ENCODE results near the gene GART.
"Not testable (repeated sequence)": the region's sequence is repeated elsewhere in the genome, so short reads cannot be mapped to it uniquely, and the experiment has no call there.

GART gene

DNA sequence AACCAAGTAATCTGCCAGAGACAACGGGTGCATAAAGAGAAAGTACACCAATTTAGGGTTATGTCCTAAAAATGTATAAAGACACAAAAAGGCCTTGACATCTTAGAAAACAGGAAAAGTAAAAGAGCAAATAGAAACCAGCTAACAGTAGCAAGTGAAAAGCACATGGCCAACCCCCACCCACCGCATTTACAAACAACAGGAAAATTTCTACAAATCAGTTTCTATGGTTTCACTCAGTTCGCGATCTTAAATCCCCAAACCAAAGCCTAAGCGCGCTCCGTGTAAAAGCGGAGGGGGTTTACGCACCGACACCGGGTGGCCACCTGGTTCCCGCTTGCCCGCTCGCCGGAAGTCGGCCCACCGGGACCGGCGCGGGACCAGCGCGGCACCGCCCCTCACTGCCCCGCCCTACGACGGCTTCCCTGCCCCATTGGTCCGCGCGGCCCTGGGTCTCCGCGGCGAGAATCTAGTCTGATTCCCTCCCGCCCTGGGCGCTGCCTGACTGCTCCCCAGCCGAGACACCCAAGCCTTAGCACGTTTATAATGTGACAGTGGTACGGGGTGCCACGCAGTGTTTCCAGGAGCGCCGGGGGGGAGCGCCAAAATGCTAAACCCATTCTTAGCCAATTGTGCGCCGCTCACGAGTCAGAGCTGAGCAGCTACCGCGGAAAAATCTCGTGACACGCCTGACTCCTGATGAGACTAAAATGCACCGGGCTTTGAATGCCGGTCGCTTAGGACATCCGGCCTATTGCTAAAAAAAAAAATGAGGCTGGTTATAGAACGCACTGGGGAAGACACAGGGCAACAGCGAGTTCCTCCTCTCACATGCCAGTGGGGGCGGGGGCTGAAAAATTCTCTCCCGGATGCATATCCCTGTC, at the start of gene GART:
Gene GART (minus strand): TSS at position 362 of the 884 bp plus-strand sequence. CDS start 2,802 bp downstream, outside the sequence.
- DNase-seq (ENCODE audit: low spot score), result peak; percentile 43

DNA sequence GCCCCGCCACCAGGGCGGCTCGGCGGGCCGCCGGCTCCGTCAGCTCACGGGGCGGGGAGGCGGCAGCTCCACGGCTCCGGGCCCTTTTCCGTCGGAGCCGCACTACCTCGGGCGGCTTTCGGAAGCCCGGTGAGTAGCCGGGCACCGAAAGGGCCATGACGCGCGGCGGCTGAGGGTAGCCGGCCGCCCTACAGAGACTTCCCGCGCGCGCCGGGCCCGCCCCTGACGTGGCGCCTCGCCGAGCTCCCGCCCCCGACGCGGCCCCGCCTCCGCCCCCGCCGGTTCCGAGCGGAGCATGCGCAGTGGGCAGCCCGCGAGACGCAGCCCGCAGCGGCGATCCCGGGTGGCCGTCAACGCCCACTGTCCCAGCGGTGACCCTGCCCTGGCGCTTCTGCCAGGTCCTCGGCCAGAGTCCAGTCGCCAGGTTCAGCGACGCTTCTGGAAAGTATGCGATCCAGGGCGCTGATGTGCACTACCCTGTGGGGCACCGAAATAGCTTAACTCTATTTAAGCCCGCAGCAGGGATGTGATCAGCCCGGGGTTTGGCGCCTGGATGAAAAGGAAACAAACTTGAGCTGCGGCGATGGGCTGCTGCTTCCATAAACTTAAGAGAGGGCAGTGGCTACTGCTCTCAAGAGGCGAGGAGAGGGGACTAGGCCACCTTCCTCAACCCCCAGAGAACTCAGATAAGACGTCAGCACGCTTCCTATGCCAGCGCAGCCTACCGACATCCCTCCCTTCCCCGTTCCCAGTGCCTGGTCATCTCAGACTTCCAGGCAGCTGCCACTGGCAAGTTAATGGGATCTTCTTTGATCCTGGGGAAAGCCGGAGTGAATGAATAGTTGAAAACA, 46.8 kb upstream of the GART start, which contains the start of gene DONSON:
Gene DONSON (minus strand): TSS at position 200 of the 851 bp plus-strand sequence. CDS start 43 bp downstream, at position 157.
- DNase-seq (ENCODE audit: low spot score), result peak; percentile 78

DNA sequence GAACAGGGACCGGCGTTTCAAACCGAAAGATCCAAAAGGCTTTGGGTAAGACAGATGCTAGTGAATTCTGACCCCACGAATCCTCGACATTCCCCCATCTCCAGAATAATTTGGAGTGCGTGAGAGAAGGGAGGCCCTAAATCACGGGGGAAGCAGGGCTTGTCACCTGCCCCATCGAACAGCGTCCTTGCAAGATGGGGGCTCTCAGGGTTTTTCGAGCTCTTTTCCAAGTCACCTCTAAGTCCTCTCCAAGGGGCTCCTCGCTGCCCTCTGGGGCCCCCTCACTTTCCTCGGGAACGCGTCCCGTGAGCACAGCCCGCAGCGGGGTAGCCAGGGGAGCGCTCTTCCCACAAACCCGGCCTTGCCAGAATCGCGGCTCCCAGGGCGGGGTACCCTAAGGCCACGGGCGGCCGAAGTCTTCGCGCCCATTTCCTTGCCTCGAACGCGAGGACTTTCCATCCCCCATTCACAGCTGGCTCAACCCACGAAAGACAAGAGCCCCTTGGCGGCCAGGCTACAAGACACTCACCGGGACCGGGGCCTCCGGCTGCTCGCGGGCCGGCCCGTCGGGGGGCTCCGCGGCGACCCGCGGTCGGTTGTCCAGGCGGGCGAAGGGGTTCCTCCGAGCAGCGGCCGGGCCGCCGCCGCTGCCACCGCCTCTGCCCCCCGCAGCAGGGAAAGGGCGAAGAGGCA, 46.0 kb upstream of the GART start:
- DNase-seq (ENCODE audit: low spot score), result peak; percentile 20

DNA sequence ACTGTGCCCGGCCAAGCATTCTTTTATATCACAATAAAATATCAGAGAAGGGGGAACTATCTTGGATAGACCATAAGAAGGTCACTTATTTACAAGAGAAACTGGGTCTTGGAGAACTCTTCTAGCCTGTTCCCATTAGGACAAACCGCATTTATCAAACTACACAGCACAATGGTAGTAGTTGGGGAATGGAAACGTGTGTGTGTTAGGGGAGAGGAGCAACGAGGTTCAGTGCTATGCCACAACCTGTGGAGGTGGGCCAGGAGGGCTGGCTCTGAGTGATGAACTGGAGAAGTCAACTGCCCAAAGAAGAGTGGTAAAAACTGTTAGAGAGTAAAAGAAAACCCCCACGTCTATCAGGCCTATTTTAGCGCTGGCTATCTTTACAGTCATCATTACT, 45.0 kb upstream of the GART start:
- no peak for DNase-seq (ENCODE audit: low spot score)

DNA sequence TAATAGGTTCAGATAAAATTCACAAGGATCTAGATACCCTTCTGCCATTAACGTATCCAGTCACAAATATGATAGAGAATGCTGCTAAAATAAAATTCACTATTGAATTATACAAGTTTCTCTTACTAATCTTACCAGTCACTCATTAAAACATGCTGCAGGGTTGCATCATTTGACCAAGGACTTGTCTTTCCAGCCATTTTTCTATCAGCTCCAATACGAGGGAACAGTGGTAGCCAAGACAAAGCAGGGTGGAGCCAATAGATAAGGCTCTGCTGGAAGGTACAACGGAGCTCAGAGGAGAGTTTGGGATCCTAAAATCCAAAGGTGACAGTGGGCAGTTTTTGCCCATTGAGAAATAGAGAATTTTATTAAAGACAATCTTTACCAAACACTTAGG, 42.5 kb upstream of the GART start:
- DNase-seq (ENCODE audit: low spot score), result no peak

DNA sequence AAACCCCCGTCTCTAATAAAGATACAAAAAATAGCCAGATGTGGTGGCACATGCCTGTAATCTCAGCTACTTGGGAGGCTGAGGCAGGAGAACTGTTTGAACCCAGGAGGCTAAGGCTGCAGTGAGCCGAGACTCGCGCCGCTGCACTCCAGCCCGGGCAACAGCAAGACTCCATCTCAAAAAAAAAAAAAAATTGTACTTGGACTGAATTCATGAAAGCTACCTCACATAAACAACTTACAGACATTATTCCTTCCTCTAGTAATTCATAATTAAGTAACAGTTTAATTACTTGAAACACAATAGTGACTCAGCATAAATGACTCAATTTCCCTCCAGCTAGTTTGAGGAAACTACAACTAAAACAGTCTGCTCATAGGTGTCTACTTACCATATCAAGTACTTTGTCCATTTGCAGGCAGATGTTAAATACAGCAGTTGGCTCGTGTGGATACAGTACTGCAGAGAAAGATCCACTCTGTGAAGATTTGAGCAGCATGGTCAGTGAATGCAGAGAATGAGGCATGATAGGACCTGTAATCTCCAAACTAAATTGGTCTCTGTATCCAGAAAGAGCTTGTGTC, 37.1 kb upstream of the GART start:
- no peak for DNase-seq (ENCODE audit: low spot score)

DNA sequence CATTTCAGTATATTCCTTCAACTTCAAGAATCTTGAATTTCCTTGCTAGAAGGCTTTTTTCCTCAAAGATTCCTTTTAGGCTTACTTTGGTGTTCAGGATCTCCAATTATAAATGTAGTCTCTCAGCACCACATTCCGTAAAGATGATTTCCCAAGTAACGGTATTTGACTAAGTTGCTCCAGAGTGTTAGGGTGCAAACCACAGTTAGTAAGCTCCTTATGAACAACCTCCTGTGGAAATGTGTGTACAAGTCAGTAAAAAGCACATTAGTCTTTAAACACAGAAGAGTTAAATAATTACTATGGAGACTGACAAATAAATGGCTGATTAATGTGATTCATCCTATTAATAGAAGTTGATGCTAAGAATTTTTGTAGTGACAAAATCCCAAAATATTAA, 36.3 kb upstream of the GART start:
- DNase-seq (ENCODE audit: low spot score), result no peak

DNA sequence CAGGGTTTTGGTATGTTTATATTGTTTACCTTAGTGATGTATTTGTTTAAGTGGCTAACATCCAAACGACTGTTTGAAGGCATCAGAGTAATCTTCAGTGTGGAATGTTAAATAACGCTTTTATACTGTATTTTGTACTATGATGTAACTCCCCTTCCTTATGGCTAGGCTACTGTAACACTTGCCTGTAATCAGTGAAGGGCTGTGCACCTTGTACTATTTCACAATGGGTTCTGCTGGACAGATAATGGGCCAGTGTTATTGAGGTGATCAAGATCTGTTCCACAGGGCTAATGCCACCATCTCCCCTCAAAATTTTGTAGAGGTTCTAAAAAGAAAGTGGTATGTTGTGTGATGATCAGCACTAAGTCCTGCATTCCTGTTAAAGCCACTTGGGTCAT, 34.8 kb upstream of the GART start:
- DNase-seq (ENCODE audit: low spot score), result not testable (repeated sequence)

DNA sequence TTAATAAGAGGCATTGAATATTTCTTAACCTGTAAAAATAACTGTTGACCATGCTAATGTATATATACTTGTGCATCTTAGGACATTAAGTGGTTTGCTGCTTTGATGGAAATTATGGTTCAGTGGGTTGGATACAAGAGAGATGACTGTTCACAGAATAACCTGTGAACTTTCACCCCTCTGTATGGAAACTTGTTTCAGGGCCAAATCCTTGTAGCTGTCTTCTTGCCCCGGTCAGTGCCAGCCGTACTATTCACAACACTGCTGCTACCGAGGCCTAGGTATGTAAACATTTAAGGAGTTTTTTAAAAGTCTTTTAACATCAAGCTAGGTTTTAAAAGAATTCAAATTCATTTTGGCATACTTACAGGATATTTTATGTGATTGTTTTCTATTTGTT, 30.4 kb upstream of the GART start:
- DNase-seq (ENCODE audit: low spot score), result no peak

DNA sequence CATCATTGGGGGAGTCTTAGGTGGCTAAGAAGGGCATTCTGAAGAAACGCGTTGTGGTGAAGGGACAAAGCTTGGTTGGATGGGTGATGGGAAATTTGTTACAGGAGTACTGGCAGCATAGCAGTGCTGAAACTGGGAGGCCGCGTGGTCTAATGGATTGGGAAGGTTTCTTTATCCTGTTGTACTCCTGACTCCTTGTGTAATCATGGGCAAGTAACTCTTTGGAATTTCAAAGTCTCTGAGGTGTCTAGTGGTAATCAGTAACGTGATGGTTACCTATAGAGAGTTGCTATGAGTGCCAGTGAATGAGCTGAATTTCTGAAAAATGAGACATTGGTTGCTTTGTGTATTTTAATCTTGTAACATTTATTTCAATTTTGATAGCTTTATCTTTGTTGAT, 28.1 kb upstream of the GART start:
- DNase-seq (ENCODE audit: low spot score), result no peak

DNA sequence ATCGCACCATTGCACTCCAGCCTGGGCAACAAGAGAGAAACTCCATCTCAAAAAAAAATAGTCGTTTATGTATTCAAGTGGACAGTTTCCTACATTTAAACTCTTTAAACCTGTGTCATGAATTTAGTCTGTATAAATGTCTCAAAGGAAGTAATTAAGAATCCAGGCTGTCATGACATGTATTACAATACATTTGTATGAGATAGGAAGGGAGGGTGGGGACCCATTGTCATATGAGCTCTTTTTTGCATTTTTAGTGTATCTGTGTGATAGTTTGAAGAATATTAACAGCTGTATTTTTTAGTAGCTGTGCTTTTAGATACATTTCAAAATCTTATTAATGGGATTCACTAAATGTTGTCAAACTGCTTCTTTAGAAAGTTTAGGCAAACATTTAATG, 26.5 kb upstream of the GART start:
- DNase-seq (ENCODE audit: low spot score), result no peak

DNA sequence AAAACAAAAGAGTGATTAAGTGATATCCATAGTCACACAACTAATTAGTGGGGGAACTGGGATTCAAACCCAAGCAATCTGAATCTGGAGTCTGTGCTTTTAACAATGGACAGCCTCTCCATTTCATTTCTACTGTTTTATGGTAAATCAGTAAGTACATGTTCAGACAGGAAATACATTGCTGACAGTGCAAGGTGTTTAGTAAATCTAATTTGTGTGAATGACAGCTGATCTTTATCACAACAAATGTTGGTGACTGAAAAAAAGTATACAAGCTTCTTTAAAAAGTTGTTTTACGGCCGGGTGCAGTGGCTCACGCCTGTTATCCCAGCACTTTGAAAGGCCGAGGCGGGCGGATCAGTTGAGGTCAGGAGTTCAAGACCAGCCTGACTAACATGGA, 26.0 kb upstream of the GART start:
- DNase-seq (ENCODE audit: low spot score), result no peak

DNA sequence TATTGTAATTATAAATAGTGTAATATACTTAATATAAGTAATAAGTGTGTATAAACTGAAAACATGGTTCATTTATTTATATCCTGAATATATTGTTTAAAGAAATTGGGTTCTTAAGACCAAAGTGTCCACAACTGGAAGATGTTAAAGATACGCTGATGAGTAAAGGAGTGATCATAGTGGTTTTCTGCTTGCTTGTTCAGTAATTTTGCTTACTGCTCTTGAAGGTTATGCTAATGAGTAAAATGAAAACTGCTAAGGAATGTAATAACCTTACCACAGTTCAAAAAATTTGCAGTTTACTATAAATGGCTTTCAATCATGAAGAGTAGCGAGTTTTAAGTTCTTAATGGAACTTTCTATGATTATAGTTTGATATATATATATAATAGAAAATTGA, 24.6 kb upstream of the GART start:
- DNase-seq (ENCODE audit: low spot score), result no peak

DNA sequence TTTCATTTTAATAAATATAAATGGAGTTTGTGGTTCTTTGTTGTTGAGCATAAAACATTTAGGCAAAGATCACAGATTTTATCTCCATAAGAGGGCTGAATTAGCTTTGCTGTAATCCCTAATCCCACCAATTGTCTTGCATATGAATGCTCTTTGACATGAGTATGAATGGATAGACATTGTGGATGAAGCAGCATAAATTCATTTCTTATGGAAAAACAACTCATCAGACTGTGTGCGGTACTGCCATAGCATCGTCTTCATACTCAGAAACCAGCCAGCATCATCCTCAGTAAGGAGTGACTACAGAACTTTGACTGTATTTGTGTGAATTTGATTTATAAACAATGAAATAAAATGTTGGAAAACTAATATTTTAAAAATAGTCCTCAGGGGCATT, 20.5 kb upstream of the GART start:
- DNase-seq (ENCODE audit: low spot score), result no peak

DNA sequence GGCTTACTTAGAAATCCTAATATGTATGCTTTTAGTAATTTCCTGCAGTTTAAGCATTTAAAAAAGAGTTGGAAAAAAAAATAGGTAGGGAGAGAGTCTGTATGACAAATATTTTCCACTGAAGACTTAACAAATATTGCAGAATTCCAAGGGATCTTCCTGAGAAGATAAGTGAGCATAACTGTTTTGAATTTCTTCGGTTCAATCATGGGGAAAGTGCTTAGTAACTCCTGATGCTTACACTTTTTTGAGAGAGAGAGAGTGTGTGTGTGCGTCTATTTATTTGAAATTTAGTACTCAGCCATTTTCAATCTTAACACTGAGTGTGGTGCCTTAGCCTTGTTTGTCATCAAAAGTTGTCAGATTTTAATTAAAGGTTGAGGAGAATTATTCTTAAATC, 19.5 kb upstream of the GART start:
- no peak for DNase-seq (ENCODE audit: low spot score)

DNA sequence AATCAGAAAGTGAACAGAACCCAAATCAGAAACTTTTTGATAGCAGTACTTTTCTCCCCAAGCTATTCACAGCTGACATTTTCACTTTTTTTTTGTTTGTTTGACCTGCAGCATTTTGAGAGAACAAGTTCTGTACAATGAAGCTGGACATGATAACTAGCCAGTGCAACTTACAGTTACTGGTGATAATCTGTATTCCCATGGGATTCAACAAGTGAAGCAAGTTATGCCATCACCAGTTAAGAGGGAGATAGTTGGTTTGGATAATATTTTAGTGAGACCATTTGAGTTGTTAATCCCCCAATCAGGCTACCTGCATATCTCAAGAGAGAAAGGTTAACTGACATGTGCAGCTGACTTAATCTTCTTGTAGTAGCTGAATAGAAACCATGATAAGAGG, 19.0 kb upstream of the GART start:
- no peak for DNase-seq (ENCODE audit: low spot score)

DNA sequence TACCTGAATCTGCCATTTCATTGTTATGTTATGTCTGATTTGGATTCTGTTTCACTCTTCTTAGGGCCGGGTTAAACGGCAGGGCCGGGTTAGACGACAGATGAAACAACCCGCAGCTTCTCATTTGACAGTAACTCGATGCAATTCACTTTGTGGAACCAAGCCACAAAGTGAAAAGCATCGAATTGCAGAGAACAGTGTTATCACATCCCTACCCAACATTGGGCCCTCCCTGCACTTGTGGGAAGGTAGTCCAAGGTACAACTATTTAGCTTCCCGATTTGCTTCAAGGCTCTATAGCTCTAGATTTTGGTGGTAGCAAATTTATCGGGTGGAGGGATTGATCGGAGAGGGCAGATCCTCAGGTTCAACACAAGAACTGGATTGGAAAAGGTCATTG, 17.9 kb upstream of the GART start:
- DNase-seq (ENCODE audit: low spot score), result no peak

DNA sequence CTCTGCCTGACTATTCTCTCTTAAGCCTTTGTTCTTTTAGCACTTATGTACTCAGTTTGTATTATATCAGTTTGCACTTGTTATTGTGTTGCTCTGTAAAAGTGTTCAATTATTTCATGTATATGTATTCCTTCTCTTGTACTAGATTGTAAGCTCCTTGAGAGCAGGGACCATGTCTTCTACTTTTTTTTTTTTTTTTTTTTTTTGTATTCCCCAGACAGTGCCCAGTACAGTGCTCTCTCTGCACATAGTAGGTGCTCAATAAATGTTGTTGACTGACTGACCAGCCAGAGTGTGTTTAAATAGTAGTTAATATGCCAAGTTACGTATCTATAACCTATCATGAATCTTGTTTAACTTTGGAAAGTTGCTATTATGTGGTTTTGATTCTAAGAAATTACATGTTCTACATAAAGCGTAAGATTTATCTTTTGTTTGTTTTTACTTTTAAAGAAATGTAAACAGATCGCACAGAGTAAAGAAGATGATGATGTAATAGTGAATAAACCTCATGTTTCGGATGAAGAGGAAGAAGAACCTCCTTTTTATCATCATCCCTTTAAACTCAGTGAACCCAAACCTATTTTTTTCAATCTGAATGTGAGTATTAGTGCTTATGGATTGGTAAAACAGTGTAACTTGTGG, 17.0 kb upstream of the GART start:
- no peak for DNase-seq (ENCODE audit: low spot score)

DNA sequence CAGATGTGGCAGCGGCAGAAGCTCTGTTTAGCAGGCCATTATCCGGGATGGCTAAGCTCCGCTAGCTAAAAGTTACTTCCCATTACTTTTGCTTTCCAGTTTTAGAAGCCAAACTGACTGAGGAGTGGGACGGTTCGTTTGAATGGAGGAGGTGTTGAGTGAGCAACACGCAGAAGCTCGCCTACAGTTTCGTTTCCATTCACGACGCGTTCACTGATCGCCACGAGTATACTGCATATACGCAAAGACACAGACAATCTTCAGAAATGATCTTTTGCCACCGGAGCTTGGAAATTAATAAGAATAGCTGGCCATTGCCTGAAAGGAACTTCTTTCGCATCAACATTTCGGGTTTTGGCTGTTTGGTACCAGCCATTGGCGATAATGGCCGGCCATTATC, 15.5 kb upstream of the GART start:
- DNase-seq (ENCODE audit: low spot score), result no peak

DNA sequence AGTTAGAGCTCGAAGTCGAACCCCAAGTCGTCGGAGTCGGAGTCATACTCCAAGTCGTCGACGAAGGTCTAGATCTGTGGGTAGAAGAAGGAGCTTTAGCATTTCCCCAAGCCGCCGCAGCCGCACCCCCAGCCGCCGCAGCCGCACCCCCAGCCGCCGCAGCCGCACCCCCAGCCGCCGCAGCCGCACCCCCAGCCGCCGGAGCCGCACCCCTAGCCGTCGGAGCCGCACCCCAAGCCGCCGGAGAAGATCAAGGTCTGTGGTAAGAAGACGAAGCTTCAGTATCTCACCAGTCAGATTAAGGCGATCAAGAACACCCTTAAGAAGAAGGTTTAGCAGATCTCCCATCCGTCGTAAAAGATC, 13.0 kb upstream of the GART start:
- DNase-seq (ENCODE audit: low spot score), result no peak

DNA sequence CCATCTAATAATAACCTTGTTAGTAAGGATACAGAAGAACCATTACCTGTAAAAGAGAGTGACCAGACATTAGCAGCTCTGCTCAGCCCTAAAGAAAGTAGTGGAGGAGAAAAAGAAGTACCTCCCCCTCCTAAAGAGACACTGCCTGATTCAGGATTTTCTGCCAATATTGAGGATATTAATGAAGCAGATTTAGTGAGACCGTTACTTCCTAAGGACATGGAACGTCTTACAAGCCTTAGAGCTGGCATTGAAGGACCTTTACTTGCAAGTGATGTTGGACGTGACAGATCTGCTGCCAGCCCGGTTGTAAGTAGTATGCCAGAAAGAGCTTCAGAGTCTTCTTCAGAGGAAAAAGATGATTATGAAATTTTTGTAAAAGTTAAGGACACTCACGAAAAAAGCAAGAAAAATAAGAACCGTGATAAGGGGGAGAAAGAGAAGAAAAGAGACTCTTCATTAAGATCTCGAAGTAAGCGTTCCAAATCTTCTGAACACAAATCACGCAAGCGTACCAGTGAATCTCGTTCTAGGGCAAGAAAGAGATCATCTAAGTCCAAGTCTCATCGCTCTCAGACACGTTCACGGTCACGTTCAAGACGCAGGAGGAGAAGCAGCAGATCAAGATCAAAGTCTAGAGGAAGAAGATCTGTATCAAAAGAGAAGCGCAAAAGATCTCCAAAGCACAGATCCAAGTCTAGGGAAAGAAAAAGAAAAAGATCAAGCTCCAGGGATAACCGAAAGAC, 12.5 kb upstream of the GART start:
- DNase-seq (ENCODE audit: low spot score), result no peak
